GM11168 (cell line): ENCODE measurements around the gene ZNF804A.

ENCODE experiments used
- in situ Hi-C: fragments of 300-500 bp; cut with MboI; formaldehyde crosslinking; loops from one replicate; pipeline ENCODE4 v1.12.0; 2022; ENCODE audit warnings: low sequenced_read_pairs; ENCODE audit not compliant: unreplicated experiment

Gene ZNF804A

DNA sequence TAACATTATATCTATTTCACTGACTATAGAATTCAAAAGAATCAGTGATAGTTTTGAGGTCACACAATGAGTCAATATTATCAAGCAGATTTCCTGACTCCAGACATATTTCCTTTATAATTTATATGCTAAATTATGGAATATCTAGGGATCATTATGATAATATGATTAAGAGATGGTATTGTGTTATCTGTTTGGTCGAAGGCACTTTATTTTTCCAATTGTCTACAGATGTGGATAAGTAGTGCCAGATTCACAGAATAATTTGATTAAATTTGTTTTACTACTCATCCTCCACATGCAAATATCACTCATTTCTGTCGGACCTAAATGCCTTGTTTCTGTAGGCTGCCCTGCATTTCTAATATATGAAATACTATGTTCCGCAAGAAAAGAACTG lies 4.4 kb downstream of the ZNF804A start:
- in situ Hi-C loops, result no loop called here

DNA sequence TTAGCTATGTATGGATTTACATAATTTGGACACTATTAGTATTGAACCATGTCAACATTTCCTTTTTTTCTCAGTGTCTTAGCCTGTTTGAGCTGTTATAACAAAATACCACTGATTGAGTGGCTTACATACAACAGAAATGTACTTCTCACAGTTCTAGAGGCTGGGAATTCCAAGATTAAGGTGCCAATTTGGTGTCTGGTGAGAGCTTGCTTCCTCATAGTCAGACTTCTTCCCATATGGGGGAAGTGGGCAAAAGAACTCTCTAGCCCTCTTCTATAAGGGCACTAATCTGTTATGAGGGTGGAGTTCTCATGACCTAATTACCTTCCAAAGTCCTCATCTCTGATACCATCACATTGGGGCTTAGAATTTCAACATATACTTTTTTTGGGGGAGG lies 12.6 kb downstream of the ZNF804A start:
- in situ Hi-C loops, result no loop called here

DNA sequence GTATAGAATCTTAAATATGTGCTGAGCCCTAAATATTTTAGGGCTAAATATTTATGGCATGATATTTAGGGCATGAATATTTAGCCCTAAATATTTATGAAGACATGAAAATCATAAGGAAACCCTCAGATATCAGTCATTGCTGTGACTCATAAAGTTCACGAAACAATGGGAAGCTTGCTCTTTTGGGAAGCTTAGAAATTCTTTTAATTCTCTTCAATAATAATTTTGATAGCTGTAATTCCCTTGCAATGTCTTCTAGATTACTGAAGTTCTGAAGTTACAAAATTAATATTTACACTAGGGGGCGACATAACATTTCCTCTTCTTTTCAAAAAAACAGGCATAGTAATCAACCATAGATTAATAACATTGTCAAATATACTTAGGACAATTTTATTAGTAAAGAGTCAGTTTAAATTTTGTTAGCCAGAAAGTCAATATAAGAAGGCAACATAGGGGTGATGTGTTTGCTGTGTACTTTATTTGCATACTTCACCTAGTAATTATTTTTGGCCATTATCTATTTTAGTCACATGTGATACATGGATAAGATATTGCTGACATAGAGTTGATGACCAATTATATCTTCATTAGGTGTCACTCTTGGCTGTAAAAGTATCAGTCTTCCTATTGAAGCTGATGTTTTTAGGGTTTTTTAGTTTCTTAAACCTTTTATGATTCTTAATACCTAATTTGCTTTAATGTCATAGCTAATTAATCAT lies 13.2 kb downstream of the ZNF804A start:
- in situ Hi-C loops, result no loop called here

DNA sequence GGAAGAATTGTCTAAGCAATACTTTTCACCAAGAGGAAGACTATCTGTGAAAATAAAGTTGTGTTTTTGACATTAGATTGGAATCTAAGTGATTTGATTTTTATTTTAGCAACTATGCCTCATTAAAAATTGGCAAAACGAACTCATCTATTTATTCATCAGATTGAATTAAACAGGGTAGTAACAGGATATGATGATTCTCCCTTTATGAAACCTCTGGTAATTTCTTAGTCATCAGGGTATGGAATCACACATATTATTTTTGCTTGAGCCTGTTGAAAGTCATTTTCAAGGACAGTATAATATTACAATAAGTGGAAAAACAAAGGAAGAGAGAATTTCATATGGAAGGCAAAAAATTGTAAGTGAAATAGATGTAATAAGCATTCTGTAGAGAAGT lies 22.0 kb downstream of the ZNF804A start:
- in situ Hi-C loops, result no loop called here

DNA sequence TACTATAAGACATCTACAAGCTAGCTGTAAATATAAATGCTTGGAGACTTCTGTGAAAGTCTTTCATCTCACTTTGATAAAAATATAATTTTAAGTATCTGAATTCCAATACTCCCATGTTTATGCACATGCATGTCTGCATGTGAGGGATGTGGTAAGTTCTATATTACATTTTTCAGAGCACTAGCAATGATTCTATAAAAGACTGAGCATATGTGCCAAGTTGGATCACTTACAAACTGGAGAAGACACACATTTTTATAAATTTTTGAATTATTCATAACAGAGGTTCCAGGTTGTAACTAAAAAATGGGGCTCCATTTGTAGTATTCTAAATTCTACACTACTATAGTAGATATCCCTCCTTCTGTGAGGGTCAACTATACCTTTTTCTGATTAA lies 26.0 kb downstream of the ZNF804A start:
- in situ Hi-C loops, result no loop called here

DNA sequence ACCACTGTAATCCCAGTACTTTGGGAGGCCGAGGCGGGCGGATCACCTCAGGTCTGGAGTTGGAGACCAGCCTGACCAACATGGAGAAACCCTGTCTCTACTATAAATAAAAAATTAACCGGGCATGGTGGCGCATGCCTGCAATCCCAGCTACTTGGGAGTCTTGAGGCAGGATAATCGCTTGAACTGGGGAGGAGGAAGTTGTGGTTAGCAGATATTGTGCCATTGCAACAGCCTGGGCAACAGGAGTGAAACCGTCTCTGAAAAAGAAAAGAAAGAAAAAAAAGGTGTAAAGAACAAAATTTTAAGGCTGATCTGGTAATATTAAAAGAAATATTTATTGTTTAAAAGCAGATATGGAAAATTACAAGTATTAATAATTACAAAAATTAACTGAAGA lies 29.7 kb downstream of the ZNF804A start:
- in situ Hi-C loops, result no loop called here

DNA sequence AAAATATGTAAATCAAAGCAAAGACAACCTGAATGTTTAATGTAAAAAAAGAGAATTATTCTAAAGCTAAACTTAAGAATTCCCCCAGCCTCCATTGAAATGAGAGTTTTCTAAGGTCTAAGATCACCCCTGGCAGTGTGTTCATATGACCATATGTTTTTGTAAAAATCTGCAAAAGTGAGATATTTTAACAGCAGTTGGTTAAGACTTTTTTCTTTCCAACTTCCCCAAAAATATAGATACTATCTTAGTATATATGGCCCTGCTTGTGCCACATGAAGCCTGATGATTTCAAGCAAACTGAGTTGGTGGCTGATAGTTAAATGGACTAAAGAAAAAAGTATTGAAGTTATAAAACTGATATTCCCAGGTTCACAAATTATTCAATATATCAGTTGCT lies 35.4 kb downstream of the ZNF804A start:
- in situ Hi-C loops, result no loop called here

DNA sequence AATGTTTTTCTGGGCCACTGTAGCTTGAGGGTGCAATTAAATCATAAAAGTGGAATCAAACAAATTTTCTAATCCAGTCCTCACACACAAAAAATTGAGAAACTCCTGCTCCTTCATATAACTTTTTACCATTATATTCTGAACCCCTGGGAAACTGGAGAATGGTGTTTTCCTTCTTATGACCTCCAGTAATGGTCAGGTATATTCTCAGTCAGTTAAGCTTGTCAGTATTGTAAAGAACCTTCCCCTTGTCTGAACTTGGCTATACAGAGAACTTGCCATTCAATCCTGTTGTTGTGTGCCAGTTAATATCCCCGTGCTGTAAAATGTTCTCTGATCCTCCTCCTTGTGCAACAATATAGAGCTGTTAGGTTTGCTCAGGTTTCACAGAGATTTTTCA lies 39.5 kb downstream of the ZNF804A start:
- in situ Hi-C loops, result no loop called here

DNA sequence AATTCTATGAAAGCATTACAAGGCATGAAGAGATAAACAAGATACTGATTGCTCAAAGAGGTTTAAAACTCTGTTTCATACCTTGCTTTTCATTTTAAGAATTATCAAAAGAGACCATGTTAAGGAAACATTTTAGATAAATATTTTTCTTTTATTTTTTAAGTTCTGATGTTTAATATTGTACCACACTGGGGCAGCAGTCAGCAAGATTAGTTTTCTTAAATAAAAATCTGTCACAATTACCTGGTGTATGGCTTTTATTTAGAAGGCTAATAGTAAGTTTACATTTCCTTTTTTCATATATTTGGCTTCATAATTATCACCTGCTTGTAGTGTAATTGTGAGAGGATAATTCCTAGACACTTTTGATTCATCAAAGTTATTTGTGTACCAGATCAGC lies 46.4 kb downstream of the ZNF804A start:
- in situ Hi-C loops, result no loop called here

DNA sequence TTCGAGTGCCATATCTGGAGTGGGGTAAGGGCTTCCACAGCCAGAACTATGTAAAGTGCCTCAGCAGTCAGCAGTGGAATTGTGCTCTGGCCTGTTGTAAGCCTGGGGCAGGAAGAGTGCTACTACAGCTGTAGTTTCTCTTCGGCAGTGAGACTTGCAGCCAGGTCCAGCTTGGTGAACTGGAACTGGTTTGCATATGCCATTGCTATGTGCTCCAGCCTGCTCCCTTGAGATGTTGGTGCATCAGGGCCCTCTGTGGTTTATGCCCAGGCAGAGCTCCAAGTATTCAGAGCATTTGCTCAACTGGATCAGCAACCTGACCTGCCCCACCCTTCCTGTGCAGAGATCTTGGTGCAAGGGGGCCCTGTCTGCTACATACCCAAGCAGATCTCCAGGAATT lies 47.8 kb downstream of the ZNF804A start:
- in situ Hi-C loops, result no loop called here

DNA sequence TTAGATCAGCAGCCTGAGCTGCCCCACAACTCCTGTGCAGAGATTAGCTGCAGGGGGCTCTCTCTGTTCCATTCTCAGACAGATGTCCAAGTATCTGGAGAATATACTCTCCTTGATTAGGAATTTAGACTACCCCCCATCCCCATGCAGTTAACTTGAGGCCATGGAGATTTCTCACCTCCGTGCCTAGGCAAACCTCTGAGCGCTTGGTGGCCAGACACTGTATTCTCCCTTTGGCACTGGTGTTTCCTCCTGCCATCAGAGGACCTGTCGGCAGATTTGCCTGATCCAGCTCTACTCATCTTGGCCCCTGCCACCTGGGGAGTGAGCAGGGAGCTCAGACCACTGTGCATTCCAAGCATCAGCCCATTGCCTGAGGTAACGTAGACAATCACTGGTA lies 48.3 kb downstream of the ZNF804A start:
- in situ Hi-C loops, result no loop called here

DNA sequence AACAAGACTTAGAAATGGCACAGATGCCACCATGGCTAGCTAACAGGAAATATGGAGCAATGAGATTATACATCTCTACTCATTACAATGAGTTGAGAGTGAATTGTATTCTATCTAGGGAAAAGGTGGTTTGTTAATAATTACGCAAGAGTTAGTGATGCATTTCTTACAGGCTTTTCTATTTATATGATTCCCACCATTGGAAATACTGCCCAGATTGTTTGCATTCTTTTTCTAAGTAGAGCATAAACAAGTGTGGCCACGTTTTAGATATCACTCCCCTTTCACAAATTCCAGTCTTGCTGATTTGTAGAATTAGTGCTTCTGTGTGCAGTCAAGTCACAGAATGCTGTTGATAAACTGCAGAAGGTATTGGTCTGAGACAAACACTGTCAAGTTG lies 56.6 kb downstream of the ZNF804A start:
- in situ Hi-C loops, result no loop called here

DNA sequence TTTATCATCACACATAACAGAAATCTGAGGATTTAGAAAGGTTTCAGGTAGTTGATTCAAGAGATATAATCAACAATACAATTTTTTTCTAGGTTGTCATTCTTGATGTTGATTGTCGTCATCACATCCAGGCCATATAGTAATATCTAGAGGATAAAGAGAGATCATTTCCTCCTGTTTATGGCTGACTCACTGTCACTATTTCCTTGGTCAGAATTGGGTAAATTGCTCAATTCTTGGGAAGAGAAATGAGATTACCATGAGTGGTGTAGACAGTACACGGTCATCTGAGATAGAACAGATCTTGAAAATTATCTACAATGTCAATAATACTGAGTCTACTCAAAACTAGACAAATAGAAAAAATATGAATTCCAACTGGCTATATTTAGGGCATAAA lies 78.8 kb downstream of the ZNF804A start:
- in situ Hi-C loops, result no loop called here

DNA sequence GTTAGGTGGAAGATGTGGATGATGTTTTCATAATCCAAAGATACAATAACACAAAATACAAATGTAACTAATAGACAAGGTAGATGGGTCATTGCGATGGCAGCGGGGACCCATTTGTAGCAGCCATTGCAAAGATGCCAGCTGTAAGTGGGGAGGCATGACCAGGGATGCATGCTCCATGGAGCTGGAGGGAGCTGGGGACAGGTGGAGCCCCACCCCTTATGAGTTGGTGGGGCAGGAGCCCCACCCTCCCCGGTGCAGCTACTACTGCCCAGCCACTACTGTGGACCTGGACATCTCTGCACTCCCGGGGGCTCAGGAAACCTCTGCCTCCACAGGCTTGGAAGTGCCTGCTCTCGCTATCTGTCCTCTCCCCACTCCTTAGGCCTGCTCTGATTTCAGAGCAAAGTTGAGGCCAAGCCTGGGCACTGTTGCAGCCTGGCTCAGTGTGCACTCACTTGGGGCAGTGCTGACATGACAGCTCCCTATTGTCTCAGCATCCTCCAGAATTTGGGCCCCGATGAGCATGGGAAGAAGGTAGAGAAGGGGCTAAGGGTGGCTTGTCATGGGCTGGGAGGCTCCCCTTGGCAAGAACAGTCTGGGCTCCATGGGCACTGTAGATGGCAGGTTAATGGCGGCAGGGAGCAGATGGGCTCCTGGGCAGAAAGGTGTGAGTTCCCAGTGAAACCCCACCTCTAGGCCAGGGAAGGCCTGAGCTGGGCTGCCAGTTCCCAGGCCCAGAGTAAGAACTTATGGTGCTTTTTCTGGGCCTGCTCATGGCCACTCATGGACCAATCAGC lies 81.1 kb downstream of the ZNF804A start:
- in situ Hi-C loops, result no loop called here

DNA sequence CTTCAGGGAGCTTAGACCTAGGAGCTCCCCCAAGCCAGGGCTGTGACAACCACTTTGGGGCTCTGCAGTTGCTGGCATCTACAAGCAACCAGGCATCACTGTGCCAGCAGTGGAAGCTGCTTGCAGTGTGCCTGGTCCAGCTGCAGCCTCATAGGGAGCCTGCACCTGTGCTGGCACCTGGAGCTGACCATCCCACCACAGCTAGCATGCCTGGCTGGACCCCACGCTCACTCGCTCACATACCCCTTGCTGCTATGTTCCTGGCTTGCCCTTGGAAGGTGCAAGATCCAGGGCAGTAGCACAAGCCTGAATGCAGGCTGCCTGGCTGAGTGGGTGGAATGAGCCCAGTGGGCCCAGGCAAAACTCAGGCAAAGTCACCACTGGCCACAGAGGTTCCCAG lies 82.5 kb downstream of the ZNF804A start:
- in situ Hi-C loops, result no loop called here

DNA sequence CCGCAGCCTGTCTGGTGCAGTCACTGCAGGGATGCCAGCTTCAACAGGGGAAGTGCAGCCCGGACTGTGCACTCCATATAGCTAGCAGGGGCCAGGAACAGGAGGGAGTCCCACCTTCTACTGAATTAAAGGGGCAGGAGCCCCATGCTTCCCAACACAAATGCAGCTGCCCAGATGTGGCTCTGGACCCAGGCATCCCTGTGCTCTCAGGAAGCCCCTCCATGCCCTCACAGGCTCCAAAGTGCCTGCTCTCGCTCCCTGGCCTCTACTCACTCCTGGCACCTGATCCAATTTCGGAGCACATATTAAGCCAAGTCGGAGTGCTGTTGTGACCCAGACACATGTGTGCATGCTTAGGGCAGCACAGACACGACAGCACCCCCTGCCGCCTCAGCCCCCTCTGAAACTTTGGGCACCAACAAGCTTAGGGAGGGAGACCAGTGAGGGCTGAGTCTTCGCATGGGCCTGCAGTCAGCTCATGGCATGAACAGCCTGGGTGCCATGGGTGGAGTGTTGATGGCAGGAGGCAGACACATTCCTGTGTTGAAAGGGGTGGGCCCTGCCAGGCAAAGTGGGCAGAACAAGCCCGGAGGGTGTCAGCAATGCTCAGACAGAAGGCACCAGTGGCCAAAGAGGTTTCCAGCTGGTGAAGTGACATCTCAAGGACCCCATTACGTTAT lies 83.5 kb downstream of the ZNF804A start:
- in situ Hi-C loops, result no loop called here

DNA sequence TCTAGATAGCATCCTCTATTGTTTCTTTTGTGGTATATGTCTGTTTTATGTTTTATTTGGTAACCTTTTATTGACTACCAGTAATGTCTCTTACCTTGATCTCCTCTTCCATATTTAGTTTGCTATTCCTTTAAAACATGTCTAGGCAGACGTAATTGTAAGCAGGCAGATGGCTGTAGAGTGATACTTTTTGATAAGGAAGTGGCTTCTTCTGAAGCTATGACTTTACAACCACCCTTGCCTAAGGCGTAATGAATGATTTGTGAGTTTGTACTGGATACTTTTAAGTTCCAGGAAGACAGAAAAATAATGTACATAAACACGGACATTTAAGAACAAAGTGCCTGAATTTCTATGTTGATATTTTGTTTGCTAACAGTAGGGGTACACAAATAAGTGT lies 85.6 kb downstream of the ZNF804A start:
- in situ Hi-C loops, result no loop called here

DNA sequence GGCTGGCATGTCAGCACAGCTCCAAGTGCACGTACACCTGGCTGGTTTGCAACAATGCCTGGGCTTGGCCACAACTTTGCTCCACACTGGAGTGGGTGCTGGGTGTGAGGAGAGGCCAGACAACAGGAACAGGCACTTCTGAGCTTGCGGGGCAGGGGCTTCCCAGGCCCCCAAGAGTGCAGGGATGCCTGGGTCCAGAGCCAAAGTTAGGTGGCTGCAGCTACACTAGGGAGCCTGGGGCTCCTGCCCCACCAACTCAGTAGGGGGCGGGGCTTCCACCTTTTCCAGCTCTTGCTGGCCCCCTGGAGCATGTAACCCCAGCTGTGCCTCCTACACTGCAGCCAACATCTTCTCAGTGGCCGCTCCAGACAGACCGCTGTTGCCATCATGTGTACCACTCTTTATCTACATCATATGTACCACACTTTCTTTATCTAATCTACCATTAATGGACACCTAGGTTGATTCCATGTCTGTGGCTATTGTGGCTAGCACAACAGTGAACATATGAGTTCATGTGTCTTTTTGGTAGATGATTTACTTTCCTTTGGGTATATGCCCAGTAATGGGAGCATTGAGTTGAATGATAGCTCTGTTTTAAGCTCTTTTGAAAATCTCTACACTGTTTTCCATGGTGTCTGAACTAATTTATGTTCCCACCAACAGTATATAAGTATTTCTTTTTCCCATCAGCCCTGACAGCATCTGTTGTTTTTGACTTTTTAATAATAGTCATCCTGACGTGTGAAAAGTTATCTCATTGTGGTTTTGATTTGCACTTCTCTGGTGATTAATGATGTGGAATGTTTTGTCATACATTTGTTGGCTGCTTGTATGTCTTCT lies 87.9 kb downstream of the ZNF804A start:
- in situ Hi-C loops, result no loop called here

DNA sequence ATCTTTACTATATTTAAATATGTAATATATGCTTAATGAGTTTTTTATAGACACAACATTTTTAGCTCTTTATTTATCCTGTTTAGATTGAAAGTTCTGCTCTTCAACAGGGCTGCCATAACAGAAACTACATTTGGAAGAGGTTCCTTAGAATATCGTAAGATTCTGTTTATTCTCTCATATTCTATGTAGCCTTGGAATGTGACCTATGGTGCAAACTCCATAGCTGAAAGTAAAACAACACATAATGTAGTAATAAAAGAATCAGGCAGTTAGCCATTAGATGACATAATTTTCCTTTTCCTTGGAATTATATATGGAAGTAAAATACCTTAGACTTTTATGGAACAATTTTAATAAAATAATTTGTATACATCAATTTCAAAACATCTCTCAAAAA lies 91.3 kb downstream of the ZNF804A start:
- in situ Hi-C loops, result no loop called here

DNA sequence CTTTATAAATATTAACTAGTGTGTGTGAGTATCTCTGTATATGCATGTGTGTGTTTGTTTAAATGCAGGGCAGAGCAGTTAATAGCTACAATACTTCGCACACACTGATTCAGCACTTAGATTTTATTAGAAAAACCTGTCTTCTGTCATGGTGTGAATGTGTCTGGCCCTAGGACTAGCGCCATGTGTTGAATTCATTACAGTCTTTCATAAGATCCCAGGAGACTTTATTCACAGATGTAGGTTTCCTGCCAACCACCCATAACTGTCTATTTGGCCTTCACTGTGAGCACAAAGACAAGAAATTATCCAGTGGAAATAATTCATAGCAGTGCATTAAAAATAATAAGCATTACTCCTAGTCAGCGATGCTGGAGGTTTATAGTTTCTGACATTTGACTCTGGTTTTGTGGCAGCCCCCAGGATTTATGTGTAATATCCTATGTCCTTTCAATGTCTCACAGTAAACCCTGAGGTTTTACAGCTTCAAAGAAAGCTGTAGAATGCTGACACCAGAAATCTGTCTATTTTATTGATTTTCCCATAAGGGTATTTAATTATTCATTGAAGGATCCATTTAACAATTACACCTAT lies 93.9 kb downstream of the ZNF804A start:
- in situ Hi-C loops, result no loop called here
